Endothelial cell of umbilical vein (primary cell): ENCODE results near the gene DRD1. TPM values are rescaled to one million over a fixed set of nuclear protein-coding genes. Genes with fewer than 3 reads are reported as not detected.
A peak's percentile ranks its signal among the peaks of the same experiment; 100 is the strongest.

ENCODE experiments used
- BruUV-seq: library from RNA; stranded (reverse); fragments of 400-500 nt; replicated peaks from 2 replicates; lab custom pipeline; 2021; lab: Mats Ljungman, UMichigan
- CTCF ChIA-PET: fragments of 300-600, 350-600 bp; sonication (Branson Sonifier 250); formaldehyde crosslinking; loops from one replicate; lab custom pipeline; 2021; ENCODE audit warnings: antibody characterized with exemption, inconsistent platforms; lab: Charles Lee
- POLR2A ChIA-PET: fragments of 300-600, 350-600 bp; sonication (Branson Sonifier 250); formaldehyde crosslinking; loops from one replicate; lab custom pipeline; 2021; ENCODE audit warnings: antibody characterized with exemption, inconsistent platforms; lab: Charles Lee
- DNase-seq: peaks from one replicate; pipeline ENCODE4 v3.0.0-alpha.2; 2011; ENCODE audit warnings: low read depth, low spot score
- FAIRE-seq: peaks from 2 replicates; lab custom pipeline; 2011; peaks lifted over from hg19 to GRCh38; lab: Jason Lieb, UNC
- H2AFZ ChIP-seq: 2 replicates; pipeline ENCODE4 v1.6.0; 2012; ENCODE audit warnings: low read depth, low read length, control low read depth, inconsistent platforms
- H3K27ac ChIP-seq: 2 replicates; pipeline ENCODE4 v1.5.1; 2011; ENCODE audit warnings: low read depth, mild to moderate bottlenecking, control low read depth, low read length, moderate library complexity; ENCODE audit not compliant: insufficient read depth
- H3K27me3 ChIP-seq, 2 experiments: 2 replicates each; pipeline versions ENCODE4 v1.6.0 to v1.6.1; 2011; ENCODE audit warnings: low read length in 2 of 2, mixed read lengths in 1 of 2; ENCODE audit not compliant: control insufficient read depth in 2 of 2, insufficient read depth in 2 of 2
- H3K36me3 ChIP-seq, 2 experiments: 2 replicates in 1 of 2; 3 replicates in 1 of 2; pipeline ENCODE4 v1.5.1; 2011; ENCODE audit warnings: low read length in 2 of 2, mild to moderate bottlenecking in 1 of 2, moderate library complexity in 1 of 2; ENCODE audit not compliant: control insufficient read depth in 2 of 2, insufficient read depth in 2 of 2; ENCODE audit errors: extremely low read depth in 1 of 2
- H3K4me1 ChIP-seq: 3 replicates; pipeline ENCODE4 v1.5.1; 2011; ENCODE audit warnings: mild to moderate bottlenecking, low read length; ENCODE audit not compliant: control insufficient read depth, insufficient read depth; ENCODE audit errors: extremely low read depth
- H3K4me2 ChIP-seq: 2 replicates; pipeline ENCODE4 v1.6.1; 2011; ENCODE audit warnings: low read length, control low read depth, mixed read lengths; ENCODE audit not compliant: insufficient read depth
- H3K4me3 ChIP-seq, 3 experiments: fragments of 200-600 bp in 1 of 3; sonication (generic), shearing (Covaris generic) in 1 of 3; replicated peaks in 1 of 3; 2 replicates each; pipeline ENCODE4 v1.5.1; 2011 to 2016; ENCODE audit warnings: control low read depth in 3 of 3, low read length in 3 of 3, mild to moderate bottlenecking in 2 of 3, inconsistent platforms in 1 of 3, low read depth in 1 of 3, moderate library complexity in 1 of 3; ENCODE audit not compliant: insufficient read depth in 1 of 3
- H3K79me2 ChIP-seq: 2 replicates; pipeline ENCODE4 v1.6.0; 2012; ENCODE audit warnings: low read length, inconsistent platforms; ENCODE audit not compliant: control insufficient read depth, insufficient read depth
- H3K9ac ChIP-seq: replicated peaks from 2 replicates; pipeline ENCODE3; 2011; ENCODE audit warnings: low read length, control low read depth; ENCODE audit not compliant: insufficient read depth; ENCODE audit errors: extremely low read depth
- H3K9me1 ChIP-seq: replicated peaks from 3 replicates; pipeline ENCODE4 v1.6.0; 2011; ENCODE audit warnings: mild to moderate bottlenecking, low read length; ENCODE audit not compliant: control insufficient read depth, insufficient read depth; ENCODE audit errors: extremely low read depth
- H3K9me3 ChIP-seq: replicated peaks from 2 replicates; pipeline ENCODE4 v1.5.1; 2012; ENCODE audit warnings: low read length, inconsistent platforms; ENCODE audit not compliant: control insufficient read depth, insufficient read depth
- H4K20me1 ChIP-seq: replicated peaks from 2 replicates; pipeline ENCODE3; 2011; ENCODE audit warnings: mild to moderate bottlenecking, low read length; ENCODE audit not compliant: control insufficient read depth, insufficient read depth; ENCODE audit errors: extremely low read depth
- EZH2 ChIP-seq: IDR thresholded peaks from 2 replicates; pipeline ENCODE4 v1.6.1; 2012; ENCODE audit warnings: borderline replicate concordance, low read depth, mild to moderate bottlenecking, moderate library complexity, low read length, inconsistent platforms; ENCODE audit not compliant: severe bottlenecking
- FOS ChIP-seq: IDR thresholded peaks from 2 replicates; pipeline ENCODE4 v1.6.1; 2011; ENCODE audit warnings: mild to moderate bottlenecking, low read length, moderate library complexity, borderline replicate concordance; ENCODE audit not compliant: insufficient read depth
- GATA2 ChIP-seq: IDR thresholded peaks from 2 replicates; pipeline ENCODE4 v1.7.0; 2011; ENCODE audit warnings: low read depth, mild to moderate bottlenecking, moderate library complexity, mixed read lengths, low read length; ENCODE audit not compliant: insufficient read length, insufficient read depth
- JUN ChIP-seq: IDR thresholded peaks from 2 replicates; pipeline ENCODE4 v1.6.1; 2011; ENCODE audit warnings: borderline replicate concordance, low read depth; ENCODE audit not compliant: insufficient read length, insufficient read depth
- MAX ChIP-seq: IDR thresholded peaks from 2 replicates; pipeline ENCODE4 v1.6.1; 2011; ENCODE audit not compliant: insufficient read depth, insufficient read length
- MYC ChIP-seq: IDR thresholded peaks from one replicate; pipeline ENCODE4 v1.6.1; 2011; ENCODE audit warnings: mild to moderate bottlenecking, low read depth, low read length
- POLR2A ChIP-seq: IDR thresholded peaks from 2 replicates; pipeline ENCODE4 v1.6.1; 2012; ENCODE audit warnings: low read depth, mild to moderate bottlenecking, control low read depth, low read length
- POLR2AphosphoS5 ChIP-seq: IDR thresholded peaks from 2 replicates; pipeline ENCODE4 v1.6.1; 2012; ENCODE audit warnings: low read depth, mild to moderate bottlenecking, control low read depth, low read length, moderate library complexity; ENCODE audit not compliant: insufficient read depth
- dilution Hi-C: fragments of 300-500 bp; cut with MboI; formaldehyde crosslinking; loops from one replicate; pipeline ENCODE4 v1.15.0; 2019; ENCODE audit warnings: low sequenced_read_pairs; ENCODE audit not compliant: extremely low pct_ligation_motif_present
- intact Hi-C: fragments of 100-400 bp; cut with micrococcal nuclease; formaldehyde crosslinking; loops from one replicate; pipeline ENCODE4 v1.10.0; 2022
- polyA plus RNA-seq, 4 experiments: library from polyadenylated mRNA; depleted of rRNA in 3 of 4; stranded (reverse) in 3 of 4; unstranded in 1 of 4; fragments of >200 nt; gene quantifications; 2 replicates each; pipeline versions ENCODE4 v1.2.1 to v1.2.3, GENCODE V29; 2011 to 2012; ENCODE audit warnings: missing spikeins in 1 of 4
- total RNA-seq: library from RNA; stranded (reverse); gene quantifications from 2 replicates; pipeline ENCODE4 v1.2.3, GENCODE V29; 2021
- TF ChIP-seq, protein P1 (sequence below), 2 donors: IDR thresholded peaks; 1 replicate in 1 of 2; 2 replicates in 1 of 2; pipeline ENCODE4 v1.5.1; 2011; ENCODE audit warnings: low read length in 2 of 2, mild to moderate bottlenecking in 2 of 2, moderate library complexity in 2 of 2, control low read depth in 1 of 2, inconsistent platforms in 1 of 2, low read depth in 1 of 2; ENCODE audit not compliant: insufficient read depth in 1 of 2; ENCODE audit errors: extremely low read depth in 1 of 2

DRD1 gene
- total and polyA plus RNA-seq, 2 donors (not counting 3 experiments of a cell fraction or from before 2014, with no cell fraction given) = not detected

GRCh38 chr5:175478008-175478383, 34.0 kb upstream of the DRD1 start:
- Histone ChIP-seq H3K9ac (peak overlapping the region; percentile 70), H3K4me1 (peaks cover 17% of the 10 kb centered on the region), H3K27ac (no peak overlapping the region), H3K4me2 (peak overlapping the region; percentile 93), H3K79me2 (peaks cover 42% of the 10 kb centered on the region), H3K9me1 (no peaks in the 10 kb centered on the region), H3K27me3 (peaks cover 3% of the 10 kb centered on the region in 2 experiments), H3K9me3 (no peaks in the 10 kb centered on the region), H3K36me3 (peaks cover 0 to 2% of the 10 kb centered on the region in 2 experiments), H2AFZ (peak overlapping the region; percentile 99), H3K4me3 (peak overlapping the region; percentile 51 to 81 (median 80)), H4K20me1 (no peaks in the 10 kb centered on the region)
- BruUV-seq = no TSS peak
- dilution Hi-C loops = no loop called here
- TF ChIP-seq, protein P1, sequence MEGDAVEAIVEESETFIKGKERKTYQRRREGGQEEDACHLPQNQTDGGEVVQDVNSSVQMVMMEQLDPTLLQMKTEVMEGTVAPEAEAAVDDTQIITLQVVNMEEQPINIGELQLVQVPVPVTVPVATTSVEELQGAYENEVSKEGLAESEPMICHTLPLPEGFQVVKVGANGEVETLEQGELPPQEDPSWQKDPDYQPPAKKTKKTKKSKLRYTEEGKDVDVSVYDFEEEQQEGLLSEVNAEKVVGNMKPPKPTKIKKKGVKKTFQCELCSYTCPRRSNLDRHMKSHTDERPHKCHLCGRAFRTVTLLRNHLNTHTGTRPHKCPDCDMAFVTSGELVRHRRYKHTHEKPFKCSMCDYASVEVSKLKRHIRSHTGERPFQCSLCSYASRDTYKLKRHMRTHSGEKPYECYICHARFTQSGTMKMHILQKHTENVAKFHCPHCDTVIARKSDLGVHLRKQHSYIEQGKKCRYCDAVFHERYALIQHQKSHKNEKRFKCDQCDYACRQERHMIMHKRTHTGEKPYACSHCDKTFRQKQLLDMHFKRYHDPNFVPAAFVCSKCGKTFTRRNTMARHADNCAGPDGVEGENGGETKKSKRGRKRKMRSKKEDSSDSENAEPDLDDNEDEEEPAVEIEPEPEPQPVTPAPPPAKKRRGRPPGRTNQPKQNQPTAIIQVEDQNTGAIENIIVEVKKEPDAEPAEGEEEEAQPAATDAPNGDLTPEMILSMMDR (IDR thresholded peaks at IDR 0.05; ENCODE audit: extremely low read depth in 1 of 2, insufficient read depth in 1 of 2, low read depth in 1 of 2, low read length in 2 of 2) = no peak
- TF ChIP-seq GATA2 (no peak), MYC (no peak), POLR2AphosphoS5 (no peak), JUN (no peak), POLR2A (no peak), FOS (no peak), EZH2 (no peak), MAX (no peak)
- FAIRE-seq (no peak), DNase-seq (no peak)
- intact Hi-C loops = loop anchor here (2.0 kb wide), 1 partner anchor 57 kb away; no protein-coding TSS in a partner anchor
- ChIA-PET POLR2A (no interaction called here), CTCF (interaction anchor here (0.6 to 3.6 kb wide), 3 partner anchors 10 to 21 kb away, joined by 4 to 29 read pairs (median 4); no protein-coding TSS in a partner anchor)
